ENCODE results near the gene HMGCR.

HMGCR gene

DNA sequence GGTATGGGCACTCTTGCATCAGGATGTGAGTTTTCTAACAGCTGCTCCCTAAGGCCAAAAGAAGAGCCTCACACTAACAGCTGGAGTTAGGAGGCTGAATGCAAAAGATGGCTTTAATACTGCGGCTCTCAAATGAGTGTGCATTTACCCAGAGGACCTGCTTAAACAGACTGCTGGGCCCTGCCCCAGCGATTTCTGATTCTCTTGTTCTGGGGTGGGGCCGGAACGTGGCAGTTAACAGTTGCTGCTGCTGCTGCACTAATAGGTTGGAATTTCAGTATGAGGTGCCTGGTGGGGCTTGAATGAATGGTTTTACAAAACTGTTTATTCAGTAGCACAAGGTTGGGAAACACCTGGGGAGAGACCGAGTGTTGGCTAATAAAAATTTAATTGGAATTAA lies 26.1 kb downstream of the HMGCR start:
- H3K36me3 ChIP-seq (ENCODE audit: insufficient read depth, low read length) = peaks cover 49% of the 10 kb centered on the region
- no peak overlapping the region for H3K4me2 ChIP-seq (ENCODE audit: low read depth, low read length, poor library complexity, severe bottlenecking)
- no peak for TF ChIP-seq EZH2phosphoT487 (IDR thresholded peaks at IDR 0.05; ENCODE audit: borderline replicate concordance)
- TF ChIP-seq, protein P1, sequence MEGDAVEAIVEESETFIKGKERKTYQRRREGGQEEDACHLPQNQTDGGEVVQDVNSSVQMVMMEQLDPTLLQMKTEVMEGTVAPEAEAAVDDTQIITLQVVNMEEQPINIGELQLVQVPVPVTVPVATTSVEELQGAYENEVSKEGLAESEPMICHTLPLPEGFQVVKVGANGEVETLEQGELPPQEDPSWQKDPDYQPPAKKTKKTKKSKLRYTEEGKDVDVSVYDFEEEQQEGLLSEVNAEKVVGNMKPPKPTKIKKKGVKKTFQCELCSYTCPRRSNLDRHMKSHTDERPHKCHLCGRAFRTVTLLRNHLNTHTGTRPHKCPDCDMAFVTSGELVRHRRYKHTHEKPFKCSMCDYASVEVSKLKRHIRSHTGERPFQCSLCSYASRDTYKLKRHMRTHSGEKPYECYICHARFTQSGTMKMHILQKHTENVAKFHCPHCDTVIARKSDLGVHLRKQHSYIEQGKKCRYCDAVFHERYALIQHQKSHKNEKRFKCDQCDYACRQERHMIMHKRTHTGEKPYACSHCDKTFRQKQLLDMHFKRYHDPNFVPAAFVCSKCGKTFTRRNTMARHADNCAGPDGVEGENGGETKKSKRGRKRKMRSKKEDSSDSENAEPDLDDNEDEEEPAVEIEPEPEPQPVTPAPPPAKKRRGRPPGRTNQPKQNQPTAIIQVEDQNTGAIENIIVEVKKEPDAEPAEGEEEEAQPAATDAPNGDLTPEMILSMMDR (conservative IDR thresholded peaks at IDR 0.05; ENCODE audit: low read length) = no peak

DNA sequence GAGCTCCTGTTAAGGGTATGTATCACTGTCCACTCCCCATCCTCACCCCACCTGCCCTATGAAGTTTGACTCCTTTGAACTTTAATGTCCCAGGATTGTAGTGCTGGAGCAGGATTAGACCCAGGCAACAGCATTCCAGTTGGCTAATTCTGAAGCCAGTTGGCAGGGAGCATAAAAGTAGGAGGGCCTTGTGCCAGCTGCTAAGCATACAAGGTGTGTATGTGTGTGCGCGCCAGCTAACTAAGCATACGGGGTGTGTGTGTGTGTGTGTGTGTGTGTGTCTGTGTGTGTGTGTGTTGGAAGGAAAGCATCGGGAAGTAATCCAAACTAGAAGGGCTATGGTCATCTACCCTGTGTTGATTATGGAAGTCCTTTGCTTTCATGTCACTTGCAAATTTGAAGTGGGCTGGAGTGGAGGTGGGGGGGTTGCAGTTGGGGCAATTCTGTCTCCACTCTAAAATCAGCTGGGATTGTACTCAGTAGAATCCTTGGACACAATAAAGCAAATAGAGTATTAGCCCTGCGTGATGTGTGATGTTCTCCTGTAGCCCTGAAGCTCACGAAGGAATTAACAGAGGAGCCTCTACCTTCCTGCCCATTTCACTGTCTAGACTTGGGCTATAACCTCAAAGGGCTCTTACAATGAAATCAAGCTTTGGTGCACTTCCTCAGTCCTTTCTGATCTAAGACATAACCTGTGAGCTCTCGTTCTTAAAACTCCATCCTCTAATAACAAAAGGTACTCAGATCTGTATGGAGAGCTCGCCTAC lies 26.9 kb downstream of the HMGCR start:
- H3K9me3 ChIP-seq (ENCODE audit: insufficient read depth, low read depth, low read length) = no peaks in the 10 kb centered on the region
- no peak overlapping the region for H3K4me3 ChIP-seq (ENCODE audit: low read length, poor library complexity, severe bottlenecking)
- H3K9me2 ChIP-seq (replicated peaks; ENCODE audit: low read depth, low read length) = no peaks in the 10 kb centered on the region
- peaks cover 7% of the 10 kb centered on the region for H3K4me1 ChIP-seq (ENCODE audit: insufficient read depth, low read length, poor library complexity, severe bottlenecking)
- H3F3A ChIP-seq (ENCODE audit: low read depth) = peaks cover 7% of the 10 kb centered on the region; the same call in 1 of the 2 replicates
- no peaks in the 10 kb centered on the region for H3K79me2 ChIP-seq (ENCODE audit: insufficient read depth, low read length)
- H2AFZ ChIP-seq (ENCODE audit: low read length) = no peak overlapping the region
- H3K9ac ChIP-seq (ENCODE audit: low read depth, low read length, poor library complexity, severe bottlenecking) = no peak overlapping the region
- H4K20me1 ChIP-seq (ENCODE audit: insufficient read depth, low read length, poor library complexity, severe bottlenecking) = peaks cover 25% of the 10 kb centered on the region
- H3K27me3 ChIP-seq (ENCODE audit: insufficient read depth, low read length, poor library complexity, severe bottlenecking) = no peaks in the 10 kb centered on the region
- no peak overlapping the region for H3K4me2 ChIP-seq (ENCODE audit: low read depth, low read length, poor library complexity, severe bottlenecking)
- peaks cover 41% of the 10 kb centered on the region for H3K36me3 ChIP-seq (ENCODE audit: insufficient read depth, low read length)
- no peak for TF ChIP-seq EZH2phosphoT487 (IDR thresholded peaks at IDR 0.05; ENCODE audit: borderline replicate concordance)
- TF ChIP-seq, protein P1 (conservative IDR thresholded peaks at IDR 0.05; ENCODE audit: low read length) = no peak

More for the DNA sequence above, 26.1 kb downstream of the HMGCR start:
- Histone ChIP-seq H3K9ac (ENCODE audit: low read depth, low read length, poor library complexity, severe bottlenecking) (no peak overlapping the region), H2AFZ (ENCODE audit: low read length) (no peak overlapping the region), H3K27me3 (ENCODE audit: insufficient read depth, low read length, poor library complexity, severe bottlenecking) (no peaks in the 10 kb centered on the region), H3K9me2 (replicated peaks; ENCODE audit: low read depth, low read length) (no peaks in the 10 kb centered on the region), H3F3A (ENCODE audit: low read depth) (peaks cover 7% of the 10 kb centered on the region; the same call in 1 of the 2 replicates), H4K20me1 (ENCODE audit: insufficient read depth, low read length, poor library complexity, severe bottlenecking) (peaks cover 33% of the 10 kb centered on the region), H3K9me3 (ENCODE audit: insufficient read depth, low read depth, low read length) (no peaks in the 10 kb centered on the region), H3K79me2 (ENCODE audit: insufficient read depth, low read length) (no peaks in the 10 kb centered on the region), H3K4me1 (ENCODE audit: insufficient read depth, low read length, poor library complexity, severe bottlenecking) (no peaks in the 10 kb centered on the region), H3K4me3 (ENCODE audit: low read length, poor library complexity, severe bottlenecking) (no peak overlapping the region)

DNA sequence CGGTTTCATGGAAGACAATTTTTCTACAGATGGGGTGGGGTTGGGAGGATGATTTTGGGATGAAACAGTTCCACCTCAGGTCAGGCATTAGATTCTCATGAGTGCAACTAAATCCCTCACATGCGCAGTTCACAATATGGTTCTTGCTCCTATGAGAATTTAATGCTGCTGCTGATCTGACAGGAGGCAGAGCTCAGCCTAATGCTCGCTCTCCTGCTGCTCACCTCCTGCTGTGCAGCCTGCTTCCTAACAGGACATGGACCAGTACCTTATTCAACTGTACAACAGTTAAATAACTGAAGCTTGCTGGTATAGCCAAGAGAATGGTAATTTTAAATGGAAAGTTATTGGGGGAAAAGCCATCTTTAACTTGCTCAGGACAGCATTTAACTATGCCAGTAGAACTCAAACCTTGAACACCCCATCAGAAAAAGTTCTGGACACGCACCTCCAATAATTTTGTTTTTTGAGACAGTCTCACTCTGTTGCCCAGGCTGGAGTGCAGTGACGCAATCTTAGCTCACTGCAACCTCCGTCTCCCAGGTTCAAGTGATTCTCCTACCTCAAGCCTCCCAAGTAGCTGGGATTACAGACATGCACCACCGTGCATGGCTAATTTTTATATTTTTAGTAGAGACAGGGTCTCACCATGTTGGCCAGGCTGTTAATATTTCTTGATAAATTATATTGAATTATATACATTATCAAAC lies 27.7 kb downstream of the HMGCR start:
- no peaks in the 10 kb centered on the region for H3K9me2 ChIP-seq (replicated peaks; ENCODE audit: low read depth, low read length)
- no peaks in the 10 kb centered on the region for H3K27me3 ChIP-seq (ENCODE audit: insufficient read depth, low read length, poor library complexity, severe bottlenecking)
- H3K4me3 ChIP-seq (ENCODE audit: low read length, poor library complexity, severe bottlenecking) = no peak overlapping the region
- H3K79me2 ChIP-seq (ENCODE audit: insufficient read depth, low read length) = no peaks in the 10 kb centered on the region
- H3K9ac ChIP-seq (ENCODE audit: low read depth, low read length, poor library complexity, severe bottlenecking) = no peak overlapping the region
- H4K20me1 ChIP-seq (ENCODE audit: insufficient read depth, low read length, poor library complexity, severe bottlenecking) = peaks cover 17% of the 10 kb centered on the region
- H2AFZ ChIP-seq (ENCODE audit: low read length) = no peak overlapping the region
- TF ChIP-seq, protein P1 (conservative IDR thresholded peaks at IDR 0.05; ENCODE audit: low read length) = no peak
- no peak for TF ChIP-seq EZH2phosphoT487 (IDR thresholded peaks at IDR 0.05; ENCODE audit: borderline replicate concordance)
- peaks cover 12% of the 10 kb centered on the region for H3K4me1 ChIP-seq (ENCODE audit: insufficient read depth, low read length, poor library complexity, severe bottlenecking)
- H3F3A ChIP-seq (ENCODE audit: low read depth) = peaks cover 7% of the 10 kb centered on the region; the same call in 1 of the 2 replicates
- no peak overlapping the region for H3K4me2 ChIP-seq (ENCODE audit: low read depth, low read length, poor library complexity, severe bottlenecking)
- H3K36me3 ChIP-seq (ENCODE audit: insufficient read depth, low read length) = peaks cover 33% of the 10 kb centered on the region
- no peaks in the 10 kb centered on the region for H3K9me3 ChIP-seq (ENCODE audit: insufficient read depth, low read depth, low read length)

All from Loucy (cell line).